ENCODE results near the gene C2orf49. TPM values are rescaled to one million over a fixed set of nuclear protein-coding genes. Genes with fewer than 3 reads are reported as not detected.

C2orf49 gene
- total RNA-seq, 1 experiment from 2014 or later, result 17.2 TPM

GRCh38 chr2:105396254-105397024, 59.1 kb downstream of the C2orf49 start:
- no peaks in the 10 kb centered on the region; the same call in 1 of the 2 replicates for H4K20me1 ChIP-seq (ENCODE audit: insufficient read depth)
- H3K36me3 ChIP-seq (ENCODE audit: control insufficient read depth in 1 of 2, insufficient read depth in 2 of 2, low read length in 2 of 2), result peaks cover 2 to 27% of the 10 kb centered on the region in 2 experiments; a peak in 3 of 4 replicates
- ChIA-PET CTCF (interaction anchor here (2.2 kb wide), 1 partner anchor 125 kb away, joined by 7 read pairs; no protein-coding TSS in a partner anchor), RAD21 (ENCODE audit: low non-redundant PET in 1 of 2, low total read pairs in 2 of 2, uncharacterized antibody in 2 of 2, unreplicated experiment in 2 of 2) (no interaction called here), POLR2A (interaction anchor here (0.7 to 2.5 kb wide), 5 partner anchors 11 to 125 kb away, joined by 4 to 6 read pairs (median 5); no protein-coding TSS in a partner anchor)
- peak overlapping the region; percentile 92 to 93 for H3K4me3 ChIP-seq (replicated peaks in 1 of 2; ENCODE audit: low read depth in 1 of 2, low read length in 2 of 2)
- intact Hi-C loops (cut with micrococcal nuclease), result no loop called here
- peak; percentile 95 for DNase-seq (ENCODE audit: low read depth, low spot score)
- no TSS peak for BruUV-seq (replicated peaks)
- H3K4me2 ChIP-seq (ENCODE audit: low read length), result peak overlapping the region; percentile 90
- peaks cover 72% of the 10 kb centered on the region for H3K79me2 ChIP-seq (ENCODE audit: insufficient read depth, low read length)
- H3K27me3 ChIP-seq (ENCODE audit: insufficient read depth, low read length), result no peaks in the 10 kb centered on the region
- H3K27ac ChIP-seq (ENCODE audit: low read depth, low read length), result peak overlapping the region; percentile 91
- peak; percentile 79 for ATAC-seq
- no peaks in the 10 kb centered on the region for H3K9me2 ChIP-seq (ENCODE audit: insufficient read depth)
- H2AFZ ChIP-seq (ENCODE audit: low read depth, low read length, poor library complexity, severe bottlenecking), result no peak overlapping the region
- H3K4me1 ChIP-seq (ENCODE audit: control insufficient read depth in 1 of 2, insufficient read depth in 2 of 2, low read length in 2 of 2), result peaks cover 36 to 73% of the 10 kb centered on the region in 2 experiments
- H3K9ac ChIP-seq (ENCODE audit: low read length), result peak overlapping the region; percentile 98
- no peaks in the 10 kb centered on the region for H3K9me3 ChIP-seq (ENCODE audit: control insufficient read depth in 1 of 2, insufficient read depth in 1 of 2, low read depth in 1 of 2, low read length in 2 of 2)
- TF ChIP-seq SP1 (IDR thresholded peaks at IDR 0.05; ENCODE audit: low read depth) (peak; percentile 87), SRF (IDR thresholded peaks at IDR 0.05; ENCODE audit: low read depth) (peak; percentile 63; the same call in 1 of the 2 replicates), ELF1 (IDR thresholded peaks at IDR 0.05; ENCODE audit: borderline replicate concordance, low read depth) (no peak), REST (IDR thresholded peaks at IDR 0.05; ENCODE audit: low read depth) (no peak), ZFX (IDR thresholded peaks at IDR 0.05) (no peak), TCF7L2 (IDR thresholded peaks at IDR 0.05; ENCODE audit: borderline replicate concordance, extremely low read depth, insufficient read depth, insufficient read length) (peak; percentile 56), CTCF (IDR thresholded peaks at IDR 0.05 in 2 of 3, conservative IDR thresholded peaks at IDR 0.05 in 1 of 3; ENCODE audit: borderline replicate concordance in 1 of 3, insufficient read depth in 1 of 3, low read depth in 2 of 3, low read length in 2 of 3) (no peak), POLR2AphosphoS5 (IDR thresholded peaks at IDR 0.05; ENCODE audit: low read depth, low read length) (peak; percentile 63), EZH2phosphoT487 (IDR thresholded peaks at IDR 0.05; ENCODE audit: borderline replicate concordance) (no peak), SIN3A (IDR thresholded peaks at IDR 0.05; ENCODE audit: low read depth) (0 out of 2 replicates have a peak, but pooled peaks have one; percentile 80), ATF3 (IDR thresholded peaks at IDR 0.05) (no peak), FOSL1 (IDR thresholded peaks at IDR 0.05; ENCODE audit: low read depth) (peak; percentile 91), YY1 (IDR thresholded peaks at IDR 0.05; ENCODE audit: extremely low read depth, insufficient replicate concordance, low read depth, low read length) (peak; percentile 33), POLR2A (IDR thresholded peaks at IDR 0.05; ENCODE audit: borderline replicate concordance, extremely low read depth, insufficient read depth, insufficient read length) (no peak), MAX (IDR thresholded peaks at IDR 0.05) (peak; percentile 80), CEBPB (IDR thresholded peaks at IDR 0.05; ENCODE audit: low read depth) (peak; percentile 73; the same call in 1 of the 2 replicates), EGR1 (IDR thresholded peaks at IDR 0.05; ENCODE audit: low read depth) (no peak; the same call in 1 of the 2 replicates), JUND (IDR thresholded peaks at IDR 0.05) (peak; percentile 92), ZNF274 (IDR thresholded peaks at IDR 0.05; ENCODE audit: low read depth, low read length) (no peak), EZH2 (IDR thresholded peaks at IDR 0.05) (no peak)
